WTC11 (cell line): ENCODE results near the gene SMIM10. TPM values are rescaled to one million over a fixed set of nuclear protein-coding genes. Genes with fewer than 3 reads are reported as not detected.
A peak's percentile ranks its signal among the peaks of the same experiment; 100 is the strongest.
"Not testable (repeated sequence)": the region's sequence is repeated elsewhere in the genome, so short reads cannot be mapped to it uniquely, and the experiment has no call there.

ENCODE experiments used
- ATAC-seq: fragments of 200-7000 bp; cut with Tn5 transposase; 2 replicates; pipeline ENCODE4 v1.10.0; 2021; ENCODE audit warnings: mild to moderate bottlenecking, moderate library complexity
- Bru-seq: library from RNA; stranded (reverse); fragments of 400-500 nt; gene quantifications from one replicate; lab custom pipeline; 2021; lab: Mats Ljungman, UMichigan
- CTCF ChIA-PET: fragments of 300-600 bp; sonication (Branson Sonifier 250); formaldehyde crosslinking; loops from one replicate; lab custom pipeline; 2021; ENCODE audit warnings: antibody characterized with exemption; lab: Charles Lee
- POLR2A ChIA-PET: fragments of 350-600 bp; sonication (Branson Sonifier 250); formaldehyde crosslinking; loops from one replicate; lab custom pipeline; 2021; ENCODE audit warnings: antibody characterized with exemption; lab: Charles Lee
- DNase-seq: peaks from one replicate; pipeline ENCODE4 v3.0.0; 2021; ENCODE audit warnings: low spot score
- H3K27ac Mint-ChIP-seq: 2 replicates; pipeline ENCODE4 v1.8.0; 2021; ENCODE audit warnings: mixed read lengths
- H3K27me3 Mint-ChIP-seq: 2 replicates; pipeline ENCODE4 v1.8.0; 2021; ENCODE audit warnings: low read depth, mild to moderate bottlenecking, moderate library complexity, mixed read lengths
- H3K36me3 Mint-ChIP-seq: 2 replicates; pipeline ENCODE4 v1.8.0; 2021; ENCODE audit warnings: mixed read lengths
- H3K4me1 Mint-ChIP-seq: 2 replicates; pipeline ENCODE4 v1.8.0; 2022; ENCODE audit warnings: mixed read lengths
- H3K4me3 Mint-ChIP-seq: 2 replicates; pipeline ENCODE4 v1.8.0; 2021; ENCODE audit warnings: mild to moderate bottlenecking, moderate library complexity, mixed read lengths
- H3K9me3 Mint-ChIP-seq: 2 replicates; pipeline ENCODE4 v1.8.0; 2021; ENCODE audit warnings: mixed read lengths
- AFF4 ChIP-seq: sonication (generic); formaldehyde crosslinking; IDR thresholded peaks from 2 replicates; pipeline ENCODE4 v1.8.1; 2023; ENCODE audit warnings: mild to moderate bottlenecking, missing genetic modification reagents, borderline replicate concordance
- ATF1 ChIP-seq: sonication (generic); formaldehyde crosslinking; IDR thresholded peaks from 2 replicates; pipeline ENCODE4 v1.8.1; 2023; ENCODE audit warnings: mild to moderate bottlenecking, moderate library complexity, missing genetic modification reagents
- CBFB ChIP-seq: sonication (generic); formaldehyde crosslinking; IDR thresholded peaks from 2 replicates; pipeline ENCODE4 v1.8.1; 2022; ENCODE audit warnings: mild to moderate bottlenecking, low read depth, missing genetic modification reagents
- CDX4 ChIP-seq: fragments of 250-450 bp; sonication (Bioruptor Pico); IDR thresholded peaks from 2 replicates; pipeline ENCODE4 v1.9.0; 2021; ENCODE audit warnings: moderate library complexity, mild to moderate bottlenecking, inconsistent platforms, borderline replicate concordance
- FOXK1 ChIP-seq: sonication (generic); formaldehyde crosslinking; IDR thresholded peaks from 2 replicates; pipeline ENCODE4 v1.8.0; 2022; ENCODE audit warnings: mild to moderate bottlenecking, moderate library complexity, missing genetic modification reagents
- FOXP1 ChIP-seq: sonication (generic); formaldehyde crosslinking; IDR thresholded peaks from 2 replicates; pipeline ENCODE4 v1.8.0; 2022; ENCODE audit warnings: missing genetic modification reagents, mild to moderate bottlenecking, moderate library complexity, borderline replicate concordance
- GABPB1 ChIP-seq: sonication (generic); formaldehyde crosslinking; IDR thresholded peaks from 2 replicates; pipeline ENCODE4 v1.8.1; 2023; ENCODE audit warnings: mild to moderate bottlenecking, missing genetic modification reagents
- HMGA2 ChIP-seq: fragments of 250-450 bp; sonication (Bioruptor Pico); IDR thresholded peaks from 2 replicates; pipeline ENCODE4 v1.4.0; 2021; ENCODE audit warnings: mild to moderate bottlenecking, moderate library complexity
- TEAD4 ChIP-seq: sonication (generic); formaldehyde crosslinking; IDR thresholded peaks from 2 replicates; pipeline ENCODE4 v1.8.0; 2022; ENCODE audit warnings: mild to moderate bottlenecking, missing genetic modification reagents
- ZNF121 ChIP-seq: sonication (generic); formaldehyde crosslinking; IDR thresholded peaks from 2 replicates; pipeline ENCODE4 v1.8.0; 2023; ENCODE audit warnings: missing genetic modification reagents
- ZNF396 ChIP-seq: fragments of 250-450 bp; sonication (Bioruptor Pico); IDR thresholded peaks from 2 replicates; pipeline ENCODE4 v1.8.0; 2021; ENCODE audit warnings: mild to moderate bottlenecking, moderate library complexity, borderline replicate concordance
- long read RNA-seq, 3 experiments: library from RNA in 1 of 3; library from capped mRNA in 1 of 3; library from polyadenylated mRNA in 1 of 3; unstranded in 2 of 3; stranded (forward) in 1 of 3; transcript quantifications; one replicate each; pipeline ENCODE4 v2.0.0, GENCODE V29; 2021
- total RNA-seq: library from RNA; stranded (reverse); gene quantifications from 3 replicates; pipeline ENCODE4 v1.2.3, GENCODE V29; 2021
- TF ChIP-seq, protein P1 (sequence below): sonication (generic); formaldehyde crosslinking; IDR thresholded peaks from 2 replicates; pipeline ENCODE4 v1.8.0; 2022; ENCODE audit warnings: mild to moderate bottlenecking, missing genetic modification reagents
- TF ChIP-seq, protein P2 (sequence below): sonication (generic); formaldehyde crosslinking; IDR thresholded peaks from 2 replicates; pipeline ENCODE4 v1.8.0; 2022; ENCODE audit warnings: mild to moderate bottlenecking, missing genetic modification reagents
- TF ChIP-seq, protein P3 (sequence below): sonication (generic); formaldehyde crosslinking; IDR thresholded peaks from 2 replicates; pipeline ENCODE4 v1.8.0; 2022; ENCODE audit warnings: mild to moderate bottlenecking, missing genetic modification reagents
- TF ChIP-seq, protein P4 (sequence below): sonication (generic); formaldehyde crosslinking; IDR thresholded peaks from 2 replicates; pipeline ENCODE4 v1.8.0; 2022; ENCODE audit warnings: missing genetic modification reagents

SMIM10 gene
- total RNA-seq, result 1.3 to 1.8 TPM (median 1.5 TPM) in 3 replicates
- percentile 61 among the genes with signal in this experiment for Bru-seq, nascent RNA
- long read RNA-seq, experiment 1, transcript SMIM10-201 (1 exons, 1,536 nt), result major isoform, 5 of 5 reads
- long read RNA-seq, experiment 1, partial matches to known transcripts, result 0 of 5 reads
- long read RNA-seq, experiment 1, other reads (novel, unspliced or antisense), result 0 of 5 reads
- long read RNA-seq, experiment 2, transcript SMIM10-201 (1 exons, 1,536 nt), result major isoform, 5 of 5 reads
- long read RNA-seq, experiment 2, partial matches to known transcripts, result 0 of 5 reads
- long read RNA-seq, experiment 2, other reads (novel, unspliced or antisense), result 0 of 5 reads
- long read RNA-seq, experiment 3, transcript SMIM10-201 (1 exons, 1,536 nt), result major isoform, 6 of 6 reads
- long read RNA-seq, experiment 3, partial matches to known transcripts, result 0 of 6 reads
- long read RNA-seq, experiment 3, other reads (novel, unspliced or antisense), result 0 of 6 reads

GRCh38 chrX:134990801-134991481 is at the start of gene SMIM10:
SMIM10 (plus strand) TSS chrX:134990991; CDS start chrX:134991096, 105 bp downstream.
- peaks cover 21% of the 10 kb centered on the region for H3K4me1 Mint-ChIP-seq
- H3K27me3 Mint-ChIP-seq, result peaks cover 15% of the 10 kb centered on the region
- peak within 1 kb of the TSS; percentile 73 for H3K4me3 Mint-ChIP-seq
- DNase-seq, result peak; percentile 36
- H3K27ac Mint-ChIP-seq, result no peak within 1 kb of the TSS
- ChIA-PET CTCF (interaction anchor here (0.8 to 1.2 kb wide), 3 partner anchors 9 to 195 kb away, joined by 3 read pairs; no protein-coding TSS in a partner anchor), POLR2A (no interaction called here)
- no peaks in the 10 kb centered on the region for H3K36me3 Mint-ChIP-seq
- no peaks in the 10 kb centered on the region for H3K9me3 Mint-ChIP-seq
- TF ChIP-seq, protein P1, sequence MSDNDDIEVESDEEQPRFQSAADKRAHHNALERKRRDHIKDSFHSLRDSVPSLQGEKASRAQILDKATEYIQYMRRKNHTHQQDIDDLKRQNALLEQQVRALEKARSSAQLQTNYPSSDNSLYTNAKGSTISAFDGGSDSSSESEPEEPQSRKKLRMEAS (CRISPR knock-in tag), result 0 out of 2 replicates have a peak, but pooled peaks have one; percentile 45
- TF ChIP-seq ZNF121 (CRISPR knock-in tag) (0 out of 2 replicates have a peak, but pooled peaks have one; percentile 78), FOXK1 (CRISPR knock-in tag) (no peak), AFF4 (no peak), CBFB (CRISPR knock-in tag) (no peak), FOXP1 (CRISPR knock-in tag) (peak; percentile 40; the same call in 1 of the 2 replicates), HMGA2 (CRISPR knock-in tag) (no peak), CDX4 (CRISPR knock-in tag) (no peak), ZNF396 (CRISPR knock-in tag) (no peak), TEAD4 (CRISPR knock-in tag) (no peak), GABPB1 (CRISPR knock-in tag) (no peak), ATF1 (no peak)
- TF ChIP-seq, protein P2, sequence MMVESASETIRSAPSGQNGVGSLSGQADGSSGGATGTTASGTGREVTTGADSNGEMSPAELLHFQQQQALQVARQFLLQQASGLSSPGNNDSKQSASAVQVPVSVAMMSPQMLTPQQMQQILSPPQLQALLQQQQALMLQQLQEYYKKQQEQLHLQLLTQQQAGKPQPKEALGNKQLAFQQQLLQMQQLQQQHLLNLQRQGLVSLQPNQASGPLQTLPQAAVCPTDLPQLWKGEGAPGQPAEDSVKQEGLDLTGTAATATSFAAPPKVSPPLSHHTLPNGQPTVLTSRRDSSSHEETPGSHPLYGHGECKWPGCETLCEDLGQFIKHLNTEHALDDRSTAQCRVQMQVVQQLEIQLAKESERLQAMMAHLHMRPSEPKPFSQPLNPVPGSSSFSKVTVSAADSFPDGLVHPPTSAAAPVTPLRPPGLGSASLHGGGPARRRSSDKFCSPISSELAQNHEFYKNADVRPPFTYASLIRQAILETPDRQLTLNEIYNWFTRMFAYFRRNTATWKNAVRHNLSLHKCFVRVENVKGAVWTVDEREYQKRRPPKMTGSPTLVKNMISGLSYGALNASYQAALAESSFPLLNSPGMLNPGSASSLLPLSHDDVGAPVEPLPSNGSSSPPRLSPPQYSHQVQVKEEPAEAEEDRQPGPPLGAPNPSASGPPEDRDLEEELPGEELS (CRISPR knock-in tag), result no peak
- TF ChIP-seq, protein P3, sequence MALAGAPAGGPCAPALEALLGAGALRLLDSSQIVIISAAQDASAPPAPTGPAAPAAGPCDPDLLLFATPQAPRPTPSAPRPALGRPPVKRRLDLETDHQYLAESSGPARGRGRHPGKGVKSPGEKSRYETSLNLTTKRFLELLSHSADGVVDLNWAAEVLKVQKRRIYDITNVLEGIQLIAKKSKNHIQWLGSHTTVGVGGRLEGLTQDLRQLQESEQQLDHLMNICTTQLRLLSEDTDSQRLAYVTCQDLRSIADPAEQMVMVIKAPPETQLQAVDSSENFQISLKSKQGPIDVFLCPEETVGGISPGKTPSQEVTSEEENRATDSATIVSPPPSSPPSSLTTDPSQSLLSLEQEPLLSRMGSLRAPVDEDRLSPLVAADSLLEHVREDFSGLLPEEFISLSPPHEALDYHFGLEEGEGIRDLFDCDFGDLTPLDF (CRISPR knock-in tag), result 0 out of 2 replicates have a peak, but pooled peaks have one; percentile 30
- TF ChIP-seq, protein P4, sequence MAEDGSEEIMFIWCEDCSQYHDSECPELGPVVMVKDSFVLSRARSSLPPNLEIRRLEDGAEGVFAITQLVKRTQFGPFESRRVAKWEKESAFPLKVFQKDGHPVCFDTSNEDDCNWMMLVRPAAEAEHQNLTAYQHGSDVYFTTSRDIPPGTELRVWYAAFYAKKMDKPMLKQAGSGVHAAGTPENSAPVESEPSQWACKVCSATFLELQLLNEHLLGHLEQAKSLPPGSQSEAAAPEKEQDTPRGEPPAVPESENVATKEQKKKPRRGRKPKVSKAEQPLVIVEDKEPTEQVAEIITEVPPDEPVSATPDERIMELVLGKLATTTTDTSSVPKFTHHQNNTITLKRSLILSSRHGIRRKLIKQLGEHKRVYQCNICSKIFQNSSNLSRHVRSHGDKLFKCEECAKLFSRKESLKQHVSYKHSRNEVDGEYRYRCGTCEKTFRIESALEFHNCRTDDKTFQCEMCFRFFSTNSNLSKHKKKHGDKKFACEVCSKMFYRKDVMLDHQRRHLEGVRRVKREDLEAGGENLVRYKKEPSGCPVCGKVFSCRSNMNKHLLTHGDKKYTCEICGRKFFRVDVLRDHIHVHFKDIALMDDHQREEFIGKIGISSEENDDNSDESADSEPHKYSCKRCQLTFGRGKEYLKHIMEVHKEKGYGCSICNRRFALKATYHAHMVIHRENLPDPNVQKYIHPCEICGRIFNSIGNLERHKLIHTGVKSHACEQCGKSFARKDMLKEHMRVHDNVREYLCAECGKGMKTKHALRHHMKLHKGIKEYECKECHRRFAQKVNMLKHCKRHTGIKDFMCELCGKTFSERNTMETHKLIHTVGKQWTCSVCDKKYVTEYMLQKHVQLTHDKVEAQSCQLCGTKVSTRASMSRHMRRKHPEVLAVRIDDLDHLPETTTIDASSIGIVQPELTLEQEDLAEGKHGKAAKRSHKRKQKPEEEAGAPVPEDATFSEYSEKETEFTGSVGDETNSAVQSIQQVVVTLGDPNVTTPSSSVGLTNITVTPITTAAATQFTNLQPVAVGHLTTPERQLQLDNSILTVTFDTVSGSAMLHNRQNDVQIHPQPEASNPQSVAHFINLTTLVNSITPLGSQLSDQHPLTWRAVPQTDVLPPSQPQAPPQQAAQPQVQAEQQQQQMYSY (CRISPR knock-in tag), result no peak
- peak; percentile 79 for ATAC-seq

DNA sequence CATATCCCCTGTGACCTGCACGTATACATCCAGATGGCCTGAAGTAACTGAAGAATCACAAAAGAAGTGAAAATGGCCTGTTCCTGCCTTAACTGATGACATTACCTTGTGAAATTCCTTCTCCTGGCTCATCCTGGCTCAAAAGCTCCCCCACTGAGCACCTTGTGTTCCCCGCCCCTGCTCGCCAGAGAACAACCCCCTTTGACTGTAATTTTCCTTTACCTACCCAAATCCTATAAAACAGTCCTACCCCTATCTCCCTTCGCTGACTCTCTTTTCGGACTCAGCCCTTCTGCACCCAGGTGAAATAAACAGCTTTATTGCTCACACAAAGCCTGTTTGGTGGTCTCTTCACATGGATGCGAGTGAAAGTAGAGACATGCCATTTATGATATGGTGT is 44.4 kb upstream of the SMIM10 start:
- CTCF ChIA-PET, ATAC-seq, DNase-seq, H3K36me3 Mint-ChIP-seq, H3K9me3 Mint-ChIP-seq, H3K27me3 Mint-ChIP-seq, POLR2A ChIA-PET: not testable (repeated sequence)
- peak overlapping the region; percentile 58 for H3K4me3 Mint-ChIP-seq
- peaks cover 32% of the 10 kb centered on the region for H3K4me1 Mint-ChIP-seq
- peak overlapping the region; percentile 95 for H3K27ac Mint-ChIP-seq
